Measurements from ENCODE around the gene TUT4.
A peak's percentile ranks its signal among the peaks of the same experiment; 100 is the strongest.

TUT4 gene

DNA sequence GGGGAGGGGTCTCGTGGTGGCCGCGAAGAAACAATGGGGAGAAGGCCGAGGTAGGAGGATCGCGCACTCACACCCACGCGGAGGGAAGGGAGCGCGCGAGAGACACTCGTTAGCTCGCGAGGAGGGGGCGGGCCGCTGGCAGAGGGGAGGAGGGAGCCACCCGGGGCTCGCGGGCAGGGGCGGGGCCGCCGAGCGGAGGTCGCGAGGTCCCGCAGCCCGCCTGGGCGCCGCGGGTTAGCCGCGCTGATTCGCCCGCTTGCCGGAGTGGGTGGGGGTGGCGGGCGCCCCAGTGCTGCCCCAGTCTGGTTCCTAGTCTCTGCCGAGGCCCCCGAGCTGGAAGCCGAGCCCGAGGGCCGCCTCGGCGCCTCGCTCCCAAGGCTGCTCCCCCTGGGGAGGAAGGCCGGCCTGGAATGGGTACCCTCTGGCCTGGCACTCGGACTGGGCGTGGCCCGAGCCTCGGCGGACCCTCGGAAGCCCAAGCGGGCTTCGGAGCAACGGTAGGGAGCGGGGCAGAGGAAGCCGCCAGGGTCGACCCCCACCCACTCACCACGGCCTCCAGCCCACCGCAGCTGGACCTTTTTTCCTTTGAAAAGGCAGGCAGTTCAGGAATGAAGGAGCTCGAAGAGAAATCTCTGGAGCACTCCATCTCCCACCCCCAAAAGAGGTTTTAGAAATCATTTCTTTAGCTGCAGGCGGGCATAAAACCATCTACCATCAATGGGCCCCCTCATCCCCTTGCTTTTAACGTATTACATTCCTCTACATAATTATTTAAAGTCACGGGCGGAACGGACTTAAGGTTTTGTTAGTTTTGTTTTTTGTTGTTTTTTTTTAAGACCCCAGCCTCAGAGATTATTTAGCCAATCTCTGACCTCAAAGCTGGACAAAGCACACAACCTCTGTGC, 722 bp upstream of the TUT4 start:
- in situ Hi-C loops (cut with MboI; ENCODE audit: low pct_unique_long_range_greater_than_20kb, low sequenced_read_pairs, unreplicated experiment) = no loop called here
- DNase-seq (ENCODE audit: low spot score) = peak; percentile 92
- TF ChIP-seq, protein P1, sequence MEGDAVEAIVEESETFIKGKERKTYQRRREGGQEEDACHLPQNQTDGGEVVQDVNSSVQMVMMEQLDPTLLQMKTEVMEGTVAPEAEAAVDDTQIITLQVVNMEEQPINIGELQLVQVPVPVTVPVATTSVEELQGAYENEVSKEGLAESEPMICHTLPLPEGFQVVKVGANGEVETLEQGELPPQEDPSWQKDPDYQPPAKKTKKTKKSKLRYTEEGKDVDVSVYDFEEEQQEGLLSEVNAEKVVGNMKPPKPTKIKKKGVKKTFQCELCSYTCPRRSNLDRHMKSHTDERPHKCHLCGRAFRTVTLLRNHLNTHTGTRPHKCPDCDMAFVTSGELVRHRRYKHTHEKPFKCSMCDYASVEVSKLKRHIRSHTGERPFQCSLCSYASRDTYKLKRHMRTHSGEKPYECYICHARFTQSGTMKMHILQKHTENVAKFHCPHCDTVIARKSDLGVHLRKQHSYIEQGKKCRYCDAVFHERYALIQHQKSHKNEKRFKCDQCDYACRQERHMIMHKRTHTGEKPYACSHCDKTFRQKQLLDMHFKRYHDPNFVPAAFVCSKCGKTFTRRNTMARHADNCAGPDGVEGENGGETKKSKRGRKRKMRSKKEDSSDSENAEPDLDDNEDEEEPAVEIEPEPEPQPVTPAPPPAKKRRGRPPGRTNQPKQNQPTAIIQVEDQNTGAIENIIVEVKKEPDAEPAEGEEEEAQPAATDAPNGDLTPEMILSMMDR (IDR thresholded peaks at IDR 0.05; ENCODE audit: extremely low read depth, insufficient read depth, missing control alignments) = peak; percentile 9

DNA sequence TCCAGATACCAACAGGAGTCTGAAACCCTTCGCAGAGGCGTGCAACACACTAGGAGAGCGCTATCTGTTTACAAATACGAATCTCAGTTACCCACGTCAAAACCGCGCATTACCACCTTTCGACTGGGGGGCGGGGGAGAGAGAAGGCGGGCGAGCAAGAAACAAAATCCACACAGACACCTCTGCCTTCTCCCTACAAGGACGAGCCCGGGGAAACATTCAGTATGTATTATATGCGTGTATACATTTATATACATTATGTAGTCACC, 722 bp downstream of the TUT4 start:
- in situ Hi-C loops (cut with MboI; ENCODE audit: low pct_unique_long_range_greater_than_20kb, low sequenced_read_pairs, unreplicated experiment) = no loop called here
- TF ChIP-seq, protein P1 (IDR thresholded peaks at IDR 0.05; ENCODE audit: extremely low read depth, insufficient read depth, missing control alignments) = no peak
- peak; percentile 41 for DNase-seq (ENCODE audit: low spot score)

DNA sequence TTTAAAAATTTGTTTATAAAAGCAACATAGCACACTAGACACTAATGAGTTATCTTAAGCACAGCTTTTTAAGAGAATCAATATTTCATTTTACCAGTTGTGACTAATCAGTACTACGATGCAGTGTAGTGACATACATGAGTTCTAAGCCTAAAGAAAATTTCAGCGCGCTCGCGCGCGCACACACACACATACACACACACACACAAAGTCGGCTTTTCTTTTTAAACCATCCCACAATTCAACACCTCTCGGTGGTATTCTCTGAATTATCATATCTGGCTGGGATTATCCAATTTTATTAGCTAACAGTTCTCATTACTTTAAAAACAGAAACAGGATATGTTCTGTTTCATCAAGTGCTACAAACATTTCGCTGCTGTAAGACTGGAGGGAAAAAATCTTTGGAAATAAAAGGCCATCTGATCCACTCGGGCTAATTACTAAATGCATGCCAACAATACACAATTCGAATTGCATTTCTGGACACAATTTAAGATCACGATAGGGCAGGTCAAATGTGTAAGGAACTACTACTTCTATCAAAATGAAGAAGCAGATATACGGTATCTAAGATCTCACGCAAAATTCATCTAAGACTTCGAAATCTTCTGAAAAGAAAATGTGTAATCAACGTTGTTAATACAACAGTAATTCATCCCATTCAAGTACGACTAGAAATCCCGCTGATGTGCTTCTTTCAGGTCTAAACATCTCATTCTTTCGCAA, 1.2 kb downstream of the TUT4 start:
- in situ Hi-C loops (cut with MboI; ENCODE audit: low pct_unique_long_range_greater_than_20kb, low sequenced_read_pairs, unreplicated experiment) = no loop called here
- DNase-seq (ENCODE audit: low spot score) = no peak
- TF ChIP-seq, protein P1 (IDR thresholded peaks at IDR 0.05; ENCODE audit: extremely low read depth, insufficient read depth, missing control alignments) = no peak

DNA sequence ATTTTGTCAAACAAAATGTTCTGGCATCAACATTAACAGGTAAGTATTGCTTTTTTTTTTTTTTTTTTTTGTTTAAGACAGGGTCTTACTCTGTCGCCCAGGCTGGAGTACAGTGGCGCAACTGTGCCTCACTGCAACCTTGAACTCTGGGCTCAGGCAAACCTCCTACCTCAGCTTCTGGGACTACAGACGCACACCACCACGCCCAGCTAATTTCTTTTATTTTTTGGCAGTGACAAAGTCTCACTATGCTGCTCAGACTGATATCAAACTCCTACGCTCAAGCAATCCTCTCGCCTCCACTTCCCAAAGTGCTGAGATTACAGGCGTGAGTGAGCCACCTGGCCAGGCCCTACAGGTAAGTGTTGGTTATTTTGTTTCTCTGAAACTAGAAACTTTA, 2.4 kb downstream of the TUT4 start:
- DNase-seq (ENCODE audit: low spot score) = no peak
- in situ Hi-C loops (cut with MboI; ENCODE audit: low pct_unique_long_range_greater_than_20kb, low sequenced_read_pairs, unreplicated experiment) = no loop called here
- TF ChIP-seq, protein P1 (IDR thresholded peaks at IDR 0.05; ENCODE audit: extremely low read depth, insufficient read depth, missing control alignments) = no peak

DNA sequence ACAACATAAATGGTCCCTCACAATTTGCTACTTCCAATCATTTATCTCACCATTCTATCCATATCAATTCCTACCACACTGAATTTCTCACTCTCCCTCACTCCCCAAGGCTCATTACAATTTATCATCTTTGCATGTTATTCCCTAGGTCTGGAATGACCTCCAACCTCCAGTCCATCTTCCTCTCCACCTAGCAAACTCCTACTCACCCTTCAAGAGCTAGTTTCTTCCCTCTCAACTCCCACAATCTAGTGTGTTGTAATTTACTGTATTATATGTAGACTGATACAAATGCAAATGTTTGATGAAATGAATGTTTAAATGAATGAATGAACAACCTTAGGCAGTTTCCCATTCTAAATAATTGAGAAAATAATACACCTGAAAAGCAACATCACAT, 3.6 kb downstream of the TUT4 start:
- TF ChIP-seq, protein P1 (IDR thresholded peaks at IDR 0.05; ENCODE audit: extremely low read depth, insufficient read depth, missing control alignments) = no peak
- in situ Hi-C loops (cut with MboI; ENCODE audit: low pct_unique_long_range_greater_than_20kb, low sequenced_read_pairs, unreplicated experiment) = no loop called here
- no peak for DNase-seq (ENCODE audit: low spot score)

DNA sequence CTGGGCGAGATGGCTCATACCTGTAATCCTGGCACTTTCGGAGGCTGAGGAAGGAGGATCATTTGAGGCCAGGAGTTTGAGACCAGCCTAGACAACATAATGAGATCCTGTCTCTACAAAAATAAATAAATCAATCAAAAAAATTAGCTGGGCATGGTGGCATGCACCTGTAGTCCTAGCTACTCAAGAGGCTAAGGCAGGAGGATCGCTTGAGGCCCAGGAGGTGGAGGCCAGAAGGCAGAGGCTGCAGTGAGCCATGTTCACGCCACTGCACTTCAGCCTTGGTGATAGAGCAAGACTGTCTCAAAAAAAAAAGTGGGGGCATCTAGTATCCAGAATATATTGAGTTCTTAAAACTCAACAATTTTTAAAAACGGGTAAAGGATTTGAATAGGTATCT, 6.0 kb downstream of the TUT4 start:
- in situ Hi-C loops (cut with MboI; ENCODE audit: low pct_unique_long_range_greater_than_20kb, low sequenced_read_pairs, unreplicated experiment) = no loop called here
- TF ChIP-seq, protein P1 (IDR thresholded peaks at IDR 0.05; ENCODE audit: extremely low read depth, insufficient read depth, missing control alignments) = no peak
- DNase-seq (ENCODE audit: low spot score) = no peak
